H9 (cell line): ENCODE data around the gene PDPK1. TPM values are rescaled to one million over a fixed set of nuclear protein-coding genes. Genes with fewer than 3 reads are reported as not detected.
"Not testable (repeated sequence)": the region's sequence is repeated elsewhere in the genome, so short reads cannot be mapped to it uniquely, and the experiment has no call there.

Experiments
- DNase-seq: peaks from one replicate; pipeline ENCODE4 v3.0.0-alpha.2; 2017
- H2AFZ ChIP-seq: one replicate; pipeline ENCODE4 v1.6.1; 2013; ENCODE audit warnings: mild to moderate bottlenecking, low read length, control low read depth, moderate library complexity
- H2AK5ac ChIP-seq: 2 replicates; pipeline ENCODE4 v1.6.1; 2013; ENCODE audit warnings: low read length, control low read depth, mixed read lengths; ENCODE audit not compliant: insufficient read length
- H2BK120ac ChIP-seq: one replicate; pipeline ENCODE4 v1.6.1; 2013; ENCODE audit warnings: low read depth, mild to moderate bottlenecking, low read length, control low read depth, inconsistent platforms; ENCODE audit not compliant: poor library complexity, severe bottlenecking
- H2BK12ac ChIP-seq: 2 replicates; pipeline ENCODE4 v1.6.1; 2013; ENCODE audit warnings: low read length, control low read depth, mixed read lengths, low read depth; ENCODE audit not compliant: insufficient read length
- H2BK15ac ChIP-seq: 2 replicates; pipeline ENCODE4 v1.6.1; 2013; ENCODE audit warnings: low read depth, low read length, control low read depth
- H2BK20ac ChIP-seq: one replicate; pipeline ENCODE4 v1.6.1; 2013; ENCODE audit warnings: low read depth, mild to moderate bottlenecking, low read length, control low read depth, inconsistent platforms; ENCODE audit not compliant: poor library complexity, severe bottlenecking
- H2BK5ac ChIP-seq: 2 replicates; pipeline ENCODE4 v1.6.1; 2013; ENCODE audit warnings: low read length, control low read depth, mixed read lengths; ENCODE audit not compliant: insufficient read length
- H3K14ac ChIP-seq: 2 replicates; pipeline ENCODE4 v1.6.1; 2013; ENCODE audit warnings: low read length, control low read depth; ENCODE audit not compliant: insufficient read depth
- H3K18ac ChIP-seq: 2 replicates; pipeline ENCODE4 v1.6.1; 2013; ENCODE audit warnings: low read depth, mild to moderate bottlenecking, mixed read lengths, low read length, control low read depth; ENCODE audit not compliant: insufficient read length
- H3K23ac ChIP-seq: 2 replicates; pipeline ENCODE4 v1.6.1; 2013; ENCODE audit warnings: low read length, control low read depth, mixed read lengths, low read depth; ENCODE audit not compliant: insufficient read length
- H3K23me2 ChIP-seq: 2 replicates; pipeline ENCODE4 v1.6.1; 2013; ENCODE audit warnings: low read depth, mild to moderate bottlenecking, mixed read lengths, low read length, control low read depth; ENCODE audit not compliant: insufficient read length, poor library complexity, severe bottlenecking
- H3K27ac ChIP-seq: 2 replicates; pipeline ENCODE4 v1.5.1; 2013; ENCODE audit warnings: low read length, control low read depth, mixed read lengths, low read depth; ENCODE audit not compliant: insufficient read length
- H3K27me3 ChIP-seq: 2 replicates; pipeline ENCODE4 v1.6.1; 2013; ENCODE audit warnings: low read length, control low read depth, inconsistent platforms; ENCODE audit not compliant: insufficient read depth
- H3K4ac ChIP-seq: 2 replicates; pipeline ENCODE4 v1.6.1; 2013; ENCODE audit warnings: low read depth, mild to moderate bottlenecking, control low read depth, inconsistent platforms, low read length, moderate library complexity
- H3K4me1 ChIP-seq: 2 replicates; pipeline ENCODE4 v1.6.1; 2013; ENCODE audit warnings: low read length, control low read depth, inconsistent platforms; ENCODE audit not compliant: insufficient read depth
- H3K4me2 ChIP-seq: 2 replicates; pipeline ENCODE4 v1.6.1; 2013; ENCODE audit warnings: low read length, control low read depth, mixed read lengths; ENCODE audit not compliant: insufficient read length, insufficient read depth
- H3K56ac ChIP-seq: 2 replicates; pipeline ENCODE4 v1.6.1; 2013; ENCODE audit warnings: low read depth, mild to moderate bottlenecking, mixed read lengths, low read length, control low read depth; ENCODE audit not compliant: insufficient read length
- H3K79me1 ChIP-seq: 2 replicates; pipeline ENCODE4 v1.6.1; 2013; ENCODE audit warnings: low read depth, mild to moderate bottlenecking, moderate library complexity, low read length, control low read depth, inconsistent platforms; ENCODE audit not compliant: insufficient read depth, poor library complexity, severe bottlenecking
- H3K79me2 ChIP-seq: 2 replicates; pipeline ENCODE4 v1.6.1; 2013; ENCODE audit warnings: low read length, control low read depth, inconsistent platforms; ENCODE audit not compliant: insufficient read depth
- H3K9ac ChIP-seq: 2 replicates; pipeline ENCODE4 v1.6.1; 2013; ENCODE audit warnings: low read length, control low read depth, mixed read lengths; ENCODE audit not compliant: insufficient read length; ENCODE audit errors: extremely low read depth
- H3K9me3 ChIP-seq: one replicate; pipeline ENCODE4 v1.6.1; 2013; ENCODE audit warnings: low read depth, low read length, inconsistent platforms; ENCODE audit not compliant: control insufficient read depth
- H3T11ph ChIP-seq: one replicate; pipeline ENCODE4 v1.6.1; 2013; ENCODE audit warnings: mild to moderate bottlenecking, low read length, control low read depth, inconsistent platforms
- H4K20me1 ChIP-seq: one replicate; pipeline ENCODE4 v1.6.1; 2013; ENCODE audit not compliant: control insufficient read depth, insufficient read length, insufficient read depth
- H4K5ac ChIP-seq: 2 replicates; pipeline ENCODE4 v1.6.1; 2013; ENCODE audit warnings: low read depth, mild to moderate bottlenecking, mixed read lengths, low read length, control low read depth; ENCODE audit not compliant: insufficient read length
- H4K8ac ChIP-seq: replicated peaks from 2 replicates; pipeline ENCODE4 v1.6.1; 2013; ENCODE audit warnings: low read length, control low read depth, mixed read lengths, low read depth; ENCODE audit not compliant: insufficient read length
- H4K91ac ChIP-seq: 2 replicates; pipeline ENCODE4 v1.6.1; 2013; ENCODE audit warnings: low read depth, mild to moderate bottlenecking, moderate library complexity, mixed read lengths, low read length, control low read depth; ENCODE audit not compliant: insufficient read length
- H3K27ac Mint-ChIP-seq, 3 experiments: 2 replicates in 2 of 3; 3 replicates in 1 of 3; pipeline ENCODE4 v1.8.0; 2020 to 2021; ENCODE audit warnings: mixed read lengths in 3 of 3, mild to moderate bottlenecking in 1 of 3, moderate library complexity in 1 of 3
- H3K27me3 Mint-ChIP-seq: 2 replicates; pipeline ENCODE4 v1.8.0; 2021; ENCODE audit warnings: low read depth, mild to moderate bottlenecking, moderate library complexity, mixed read lengths
- H3K36me3 Mint-ChIP-seq, 3 experiments: 2 replicates in 2 of 3; 3 replicates in 1 of 3; pipeline ENCODE4 v1.8.0; 2020 to 2021; ENCODE audit warnings: low read depth in 3 of 3, mixed read lengths in 3 of 3; ENCODE audit not compliant: insufficient read depth in 1 of 3
- H3K4me1 Mint-ChIP-seq, 2 experiments: 2 replicates each; pipeline ENCODE4 v1.8.0; 2020; ENCODE audit warnings: mixed read lengths in 2 of 2
- H3K4me3 Mint-ChIP-seq, 2 experiments: 2 replicates in 1 of 2; 3 replicates in 1 of 2; pipeline ENCODE4 v1.8.0; 2020 to 2021; ENCODE audit warnings: mild to moderate bottlenecking in 2 of 2, mixed read lengths in 2 of 2, moderate library complexity in 1 of 2
- H3K9me3 Mint-ChIP-seq, 2 experiments: 2 replicates in 1 of 2; 3 replicates in 1 of 2; pipeline ENCODE4 v1.8.0; 2020; ENCODE audit warnings: mild to moderate bottlenecking in 2 of 2, mixed read lengths in 2 of 2, moderate library complexity in 1 of 2
- WGBS: extraction: QIAGEN DNeasy Blood & Tissue Kit; methylation state at CpG from one replicate; pipeline ENCODE4 v1.1.7; 2013; ENCODE audit warnings: missing lambda C conversion rate, low lambda C conversion rate, mixed read lengths; ENCODE audit not compliant: insufficient read length; ENCODE audit errors: extremely low coverage; 5-methylcytosine and 5-hydroxymethylcytosine counted together
- total RNA-seq: library from RNA; stranded (reverse); gene quantifications from 2 replicates; pipeline ENCODE4 v1.2.1, GENCODE V29; 2021
- TF ChIP-seq, protein P1 (sequence below): fragments of 200-600 bp; sonication (generic); conservative IDR thresholded peaks from 3 replicates; pipeline ENCODE4 v1.8.0; 2021; ENCODE audit warnings: antibody characterized with exemption, mild to moderate bottlenecking

The PDPK1 gene
- total RNA-seq, 1 experiment from 2014 or later = 32.8 TPM

DNA sequence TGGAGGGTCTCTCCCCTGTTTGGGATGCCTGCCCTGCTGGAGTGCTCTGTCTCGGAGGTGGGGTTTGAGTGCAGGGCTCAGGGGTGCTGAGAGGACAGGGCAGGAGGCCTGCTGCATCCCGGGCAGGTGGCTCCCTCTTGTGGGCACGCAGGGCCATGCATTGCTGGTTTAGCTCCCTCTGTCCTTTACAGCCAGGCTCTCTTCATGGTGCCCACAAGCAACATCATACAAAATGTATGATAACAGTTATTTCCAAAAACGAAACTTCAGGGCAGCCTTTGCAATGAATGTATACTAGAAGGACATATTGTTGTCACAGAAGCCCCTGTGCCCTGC, 22.9 kb downstream of the PDPK1 start:
- H3K56ac ChIP-seq, H3K79me2 ChIP-seq, H2AK5ac ChIP-seq, H3K4me3 Mint-ChIP-seq, H3K9me3 Mint-ChIP-seq, H2BK5ac ChIP-seq, H3K9me3 ChIP-seq, H3K4me1 Mint-ChIP-seq, H2BK15ac ChIP-seq, H4K91ac ChIP-seq, H3K79me1 ChIP-seq, H3K23me2 ChIP-seq, H2BK20ac ChIP-seq, H3K27ac ChIP-seq, H2BK12ac ChIP-seq, H3K27ac Mint-ChIP-seq, H3K9ac ChIP-seq, H3K4me2 ChIP-seq, H3K14ac ChIP-seq, H2AFZ ChIP-seq, H2BK120ac ChIP-seq, H3K27me3 ChIP-seq, H3K23ac ChIP-seq, DNase-seq, H4K8ac ChIP-seq, H3K27me3 Mint-ChIP-seq, H3K36me3 Mint-ChIP-seq, H3K18ac ChIP-seq, H4K20me1 ChIP-seq, H3T11ph ChIP-seq, H3K4me1 ChIP-seq, H4K5ac ChIP-seq, H3K4ac ChIP-seq: not testable (repeated sequence)
- TF ChIP-seq, protein P1, sequence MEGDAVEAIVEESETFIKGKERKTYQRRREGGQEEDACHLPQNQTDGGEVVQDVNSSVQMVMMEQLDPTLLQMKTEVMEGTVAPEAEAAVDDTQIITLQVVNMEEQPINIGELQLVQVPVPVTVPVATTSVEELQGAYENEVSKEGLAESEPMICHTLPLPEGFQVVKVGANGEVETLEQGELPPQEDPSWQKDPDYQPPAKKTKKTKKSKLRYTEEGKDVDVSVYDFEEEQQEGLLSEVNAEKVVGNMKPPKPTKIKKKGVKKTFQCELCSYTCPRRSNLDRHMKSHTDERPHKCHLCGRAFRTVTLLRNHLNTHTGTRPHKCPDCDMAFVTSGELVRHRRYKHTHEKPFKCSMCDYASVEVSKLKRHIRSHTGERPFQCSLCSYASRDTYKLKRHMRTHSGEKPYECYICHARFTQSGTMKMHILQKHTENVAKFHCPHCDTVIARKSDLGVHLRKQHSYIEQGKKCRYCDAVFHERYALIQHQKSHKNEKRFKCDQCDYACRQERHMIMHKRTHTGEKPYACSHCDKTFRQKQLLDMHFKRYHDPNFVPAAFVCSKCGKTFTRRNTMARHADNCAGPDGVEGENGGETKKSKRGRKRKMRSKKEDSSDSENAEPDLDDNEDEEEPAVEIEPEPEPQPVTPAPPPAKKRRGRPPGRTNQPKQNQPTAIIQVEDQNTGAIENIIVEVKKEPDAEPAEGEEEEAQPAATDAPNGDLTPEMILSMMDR = peak; percentile 59
- WGBS = no CpG with 5 or more reads among the region's 4 CpGs

DNA sequence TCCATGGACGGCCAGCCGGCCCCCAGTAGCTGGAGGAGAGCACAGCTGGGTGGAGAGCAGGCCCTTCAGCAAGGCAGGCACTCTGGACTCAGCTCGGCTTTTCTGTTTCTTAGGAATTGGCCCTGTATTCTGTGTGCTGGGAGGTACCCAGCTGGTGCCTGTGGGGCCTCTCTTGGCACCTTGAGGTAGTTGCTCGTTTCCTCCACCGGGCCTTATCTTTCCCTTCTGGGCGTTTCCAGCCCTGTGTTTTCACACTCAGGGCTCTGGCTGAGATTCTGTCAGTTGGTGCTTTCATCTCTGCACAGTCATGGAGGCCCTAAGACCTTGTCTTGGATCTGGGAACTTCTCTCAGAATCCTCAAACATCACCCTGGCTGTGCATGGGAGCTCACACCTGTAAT, 29.7 kb downstream of the PDPK1 start:
- H2BK120ac ChIP-seq, H3K36me3 Mint-ChIP-seq, H4K20me1 ChIP-seq, H3K27me3 ChIP-seq, H3K27me3 Mint-ChIP-seq, H2AFZ ChIP-seq, H4K5ac ChIP-seq, H3K14ac ChIP-seq, H3K4me1 ChIP-seq, H3K56ac ChIP-seq, H3K4me3 Mint-ChIP-seq, H3K9me3 ChIP-seq, H2BK5ac ChIP-seq, H2AK5ac ChIP-seq, H2BK20ac ChIP-seq, H3K4me1 Mint-ChIP-seq, H3T11ph ChIP-seq, DNase-seq, H3K18ac ChIP-seq, H2BK12ac ChIP-seq, H3K9me3 Mint-ChIP-seq, H2BK15ac ChIP-seq, H3K23me2 ChIP-seq, H3K79me2 ChIP-seq, H3K27ac Mint-ChIP-seq, H3K4ac ChIP-seq, H3K23ac ChIP-seq, H4K8ac ChIP-seq, H3K9ac ChIP-seq, H3K79me1 ChIP-seq, H4K91ac ChIP-seq, H3K27ac ChIP-seq, H3K4me2 ChIP-seq: not testable (repeated sequence)
- no CpG with 5 or more reads among the region's 6 CpGs for WGBS
